Vagina (tissue), 2 donors: ENCODE measurements around the gene PDCL2. TPM values are rescaled to one million over a fixed set of nuclear protein-coding genes. Genes with fewer than 3 reads are reported as not detected.

Source experiments
- DNase-seq, 2 donors: peaks; one replicate each; pipeline ENCODE4 v3.0.0-alpha.2; 2017; ENCODE audit errors: extremely low spot score in 2 of 2
- H3K27ac ChIP-seq: fragments of 200-600 bp; sonication (generic); one replicate; pipeline ENCODE4 v1.5.1; 2019
- H3K27me3 ChIP-seq: fragments of 200-600 bp; sonication (generic); one replicate; pipeline ENCODE4 v1.5.1; 2019
- H3K36me3 ChIP-seq, 2 donors: fragments of 200-600 bp; sonication (generic); one replicate each; pipeline ENCODE4 v1.5.1; 2017 to 2019
- H3K4me1 ChIP-seq: fragments of 200-600 bp; sonication (generic); one replicate; pipeline ENCODE4 v1.5.1; 2019
- H3K4me3 ChIP-seq, 2 donors: fragments of 200-600 bp; sonication (generic); 1 replicate in 1 of 2; 2 replicates in 1 of 2; pipeline ENCODE4 v1.5.1; 2016 to 2019
- H3K9me3 ChIP-seq: fragments of 200-600 bp; sonication (generic); one replicate; pipeline ENCODE4 v1.5.1; 2019
- POLR2A ChIP-seq, 2 donors: fragments of 450-650 bp; IDR thresholded peaks; one replicate each; pipeline ENCODE4 v1.6.1; 2017; ENCODE audit warnings: antibody characterized with exemption in 2 of 2, mild to moderate bottlenecking in 2 of 2, moderate library complexity in 2 of 2
- POLR2AphosphoS5 ChIP-seq, 2 donors: sonication (generic); formaldehyde crosslinking; IDR thresholded peaks; one replicate each; pipeline ENCODE4 v1.9.0; 2017; ENCODE audit warnings: antibody characterized with exemption in 2 of 2, mild to moderate bottlenecking in 2 of 2, low read depth in 1 of 2; ENCODE audit not compliant: insufficient read depth in 1 of 2
- intact Hi-C: fragments of 100-400 bp; cut with DNase I; formaldehyde crosslinking; loops from one replicate; pipeline ENCODE4 v1.15.1; 2023
- total RNA-seq: library from RNA; depleted of rRNA; stranded (reverse); fragments of >200 nt; gene quantifications from one replicate; pipeline ENCODE4 v1.2.3, GENCODE V29; 2016
- TF ChIP-seq, protein P1 (sequence below), 3 experiments: fragments of 450-650 bp in 2 of 3; fragments of 200-600 bp in 1 of 3; sonication (generic) in 1 of 3; IDR thresholded peaks; one replicate each; pipeline ENCODE4 v1.5.1; 2017 to 2019; ENCODE audit warnings: antibody characterized with exemption in 3 of 3, mild to moderate bottlenecking in 2 of 3, moderate library complexity in 2 of 3

Gene PDCL2
- total RNA-seq, 1 donor from 2014 or later, result not detected

GRCh38 chr4:55618546-55619143 is 26.6 kb upstream of the PDCL2 start:
- no peak for DNase-seq
- TF ChIP-seq POLR2AphosphoS5 (IDR thresholded peaks at IDR 0.05; ENCODE audit: insufficient read depth in 1 of 2, low read depth in 1 of 2), result no peak
- TF ChIP-seq, protein P1, sequence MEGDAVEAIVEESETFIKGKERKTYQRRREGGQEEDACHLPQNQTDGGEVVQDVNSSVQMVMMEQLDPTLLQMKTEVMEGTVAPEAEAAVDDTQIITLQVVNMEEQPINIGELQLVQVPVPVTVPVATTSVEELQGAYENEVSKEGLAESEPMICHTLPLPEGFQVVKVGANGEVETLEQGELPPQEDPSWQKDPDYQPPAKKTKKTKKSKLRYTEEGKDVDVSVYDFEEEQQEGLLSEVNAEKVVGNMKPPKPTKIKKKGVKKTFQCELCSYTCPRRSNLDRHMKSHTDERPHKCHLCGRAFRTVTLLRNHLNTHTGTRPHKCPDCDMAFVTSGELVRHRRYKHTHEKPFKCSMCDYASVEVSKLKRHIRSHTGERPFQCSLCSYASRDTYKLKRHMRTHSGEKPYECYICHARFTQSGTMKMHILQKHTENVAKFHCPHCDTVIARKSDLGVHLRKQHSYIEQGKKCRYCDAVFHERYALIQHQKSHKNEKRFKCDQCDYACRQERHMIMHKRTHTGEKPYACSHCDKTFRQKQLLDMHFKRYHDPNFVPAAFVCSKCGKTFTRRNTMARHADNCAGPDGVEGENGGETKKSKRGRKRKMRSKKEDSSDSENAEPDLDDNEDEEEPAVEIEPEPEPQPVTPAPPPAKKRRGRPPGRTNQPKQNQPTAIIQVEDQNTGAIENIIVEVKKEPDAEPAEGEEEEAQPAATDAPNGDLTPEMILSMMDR (IDR thresholded peaks at IDR 0.05), result no peak
- no peak for TF ChIP-seq POLR2A (IDR thresholded peaks at IDR 0.05)
- no peaks in the 10 kb centered on the region for H3K27me3 ChIP-seq
- no peak overlapping the region for H3K27ac ChIP-seq
- no peaks in the 10 kb centered on the region for H3K36me3 ChIP-seq
- no peaks in the 10 kb centered on the region for H3K4me1 ChIP-seq
- H3K9me3 ChIP-seq, result no peaks in the 10 kb centered on the region
- H3K4me3 ChIP-seq, result no peak overlapping the region
- intact Hi-C loops, result no loop called here

GRCh38 chr4:55617587-55618197 is 25.6 kb upstream of the PDCL2 start:
- no peaks in the 10 kb centered on the region for H3K4me1 ChIP-seq
- H3K27ac ChIP-seq, result no peak overlapping the region
- intact Hi-C loops, result no loop called here
- no peaks in the 10 kb centered on the region for H3K36me3 ChIP-seq
- DNase-seq, result no peak
- H3K9me3 ChIP-seq, result no peaks in the 10 kb centered on the region
- TF ChIP-seq POLR2AphosphoS5 (IDR thresholded peaks at IDR 0.05; ENCODE audit: insufficient read depth in 1 of 2, low read depth in 1 of 2) (no peak), POLR2A (IDR thresholded peaks at IDR 0.05) (no peak)
- TF ChIP-seq, protein P1 (IDR thresholded peaks at IDR 0.05), result no peak
- no peak overlapping the region for H3K4me3 ChIP-seq
- H3K27me3 ChIP-seq, result no peaks in the 10 kb centered on the region

GRCh38 chr4:55615008-55615407 is 23.0 kb upstream of the PDCL2 start:
- DNase-seq, result no peak
- TF ChIP-seq, protein P1 (IDR thresholded peaks at IDR 0.05), result no peak
- TF ChIP-seq POLR2A (IDR thresholded peaks at IDR 0.05) (no peak), POLR2AphosphoS5 (IDR thresholded peaks at IDR 0.05; ENCODE audit: insufficient read depth in 1 of 2, low read depth in 1 of 2) (no peak)
- Histone ChIP-seq H3K27me3 (no peaks in the 10 kb centered on the region), H3K9me3 (no peaks in the 10 kb centered on the region), H3K36me3 (no peaks in the 10 kb centered on the region), H3K27ac (no peak overlapping the region), H3K4me1 (no peaks in the 10 kb centered on the region), H3K4me3 (no peak overlapping the region)
- intact Hi-C loops, result no loop called here

- no peaks in the 10 kb centered on the region for H3K4me1 ChIP-seq
- no peaks in the 10 kb centered on the region for H3K9me3 ChIP-seq
- no peak overlapping the region for H3K4me3 ChIP-seq
- no peak overlapping the region for H3K27ac ChIP-seq
- intact Hi-C loops, result no loop called here
- TF ChIP-seq, protein P1 (IDR thresholded peaks at IDR 0.05), result no peak
- TF ChIP-seq POLR2AphosphoS5 (IDR thresholded peaks at IDR 0.05; ENCODE audit: insufficient read depth in 1 of 2, low read depth in 1 of 2) (no peak), POLR2A (IDR thresholded peaks at IDR 0.05) (no peak)
- H3K27me3 ChIP-seq, result no peaks in the 10 kb centered on the region
- no peak for DNase-seq
- H3K36me3 ChIP-seq, result no peaks in the 10 kb centered on the region
Observed at GRCh38 chr4:55613621-55614020, 21.6 kb upstream of the PDCL2 start.

GRCh38 chr4:55612341-55612740 is 20.3 kb upstream of the PDCL2 start:
- Histone ChIP-seq H3K4me1 (no peaks in the 10 kb centered on the region), H3K27ac (no peak overlapping the region), H3K9me3 (no peaks in the 10 kb centered on the region), H3K27me3 (no peaks in the 10 kb centered on the region), H3K4me3 (no peak overlapping the region), H3K36me3 (no peaks in the 10 kb centered on the region)
- intact Hi-C loops, result no loop called here
- no peak for DNase-seq
- TF ChIP-seq POLR2AphosphoS5 (IDR thresholded peaks at IDR 0.05; ENCODE audit: insufficient read depth in 1 of 2, low read depth in 1 of 2) (no peak), POLR2A (IDR thresholded peaks at IDR 0.05) (no peak)
- TF ChIP-seq, protein P1 (IDR thresholded peaks at IDR 0.05), result no peak
